HG03558 (cell line): Measurements from ENCODE around the gene OOSP2.
"Not testable (repeated sequence)": the region's sequence is repeated elsewhere in the genome, so short reads cannot be mapped to it uniquely, and the experiment has no call there.

Experiments used
- ATAC-seq: cut with Tn5 transposase; IDR thresholded peaks from one replicate; pipeline ENCODE4 v1.9.1; 2021; ENCODE audit warnings: moderate number of reproducible peaks; ENCODE audit not compliant: unreplicated experiment; ENCODE audit errors: extremely low read depth

Gene OOSP2

GRCh38 chr11:60040109-60040508 lies at the start of gene OOSP2:
Gene OOSP2 (plus strand): TSS chr11:60040409. CDS start chr11:60040460, 51 bp downstream.
- ATAC-seq, result no peak

DNA sequence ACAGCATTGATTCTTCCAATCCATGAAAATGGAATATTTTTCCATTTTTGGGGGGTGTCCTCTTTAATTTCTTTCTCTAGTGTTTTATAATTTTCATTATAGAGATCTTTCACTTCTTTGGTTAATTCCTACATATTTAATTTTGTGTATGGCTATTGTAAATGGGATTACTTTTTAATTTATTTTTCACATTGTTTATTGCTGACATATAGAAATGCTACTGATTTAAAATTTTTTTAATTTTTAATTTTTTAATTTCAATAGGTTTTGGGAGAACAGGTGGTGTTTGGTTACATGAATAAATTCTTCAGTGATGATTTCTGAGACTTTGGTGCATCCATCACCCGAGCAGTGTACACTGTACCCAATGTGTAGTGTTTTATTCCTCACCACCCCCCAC lies 49.8 kb upstream of the OOSP2 start:
- ATAC-seq, result no peak

DNA sequence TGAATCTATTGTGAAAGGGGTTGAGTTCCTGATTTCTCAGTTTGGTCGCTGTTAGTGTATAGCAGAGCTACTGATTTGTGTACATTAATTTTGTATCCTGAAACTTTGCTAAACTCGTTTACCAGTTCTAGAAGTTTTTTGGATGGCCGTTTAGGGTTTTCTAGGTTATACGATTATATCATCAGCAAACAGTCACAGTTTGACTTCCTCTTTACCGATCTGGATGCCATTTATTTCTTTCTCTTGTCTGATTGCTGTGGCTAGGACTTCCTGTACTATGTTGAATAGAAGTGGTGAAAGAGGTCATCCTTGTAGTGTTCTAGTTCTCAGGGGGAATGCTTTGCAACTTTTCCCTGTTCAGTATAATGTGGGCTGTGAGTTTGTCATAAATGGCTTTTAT lies 47.8 kb upstream of the OOSP2 start:
- ATAC-seq, result no peak

- ATAC-seq, result no peak
These were observed 42.4 kb upstream of the OOSP2 start for GRCh38 chr11:59997800-59998199.

DNA sequence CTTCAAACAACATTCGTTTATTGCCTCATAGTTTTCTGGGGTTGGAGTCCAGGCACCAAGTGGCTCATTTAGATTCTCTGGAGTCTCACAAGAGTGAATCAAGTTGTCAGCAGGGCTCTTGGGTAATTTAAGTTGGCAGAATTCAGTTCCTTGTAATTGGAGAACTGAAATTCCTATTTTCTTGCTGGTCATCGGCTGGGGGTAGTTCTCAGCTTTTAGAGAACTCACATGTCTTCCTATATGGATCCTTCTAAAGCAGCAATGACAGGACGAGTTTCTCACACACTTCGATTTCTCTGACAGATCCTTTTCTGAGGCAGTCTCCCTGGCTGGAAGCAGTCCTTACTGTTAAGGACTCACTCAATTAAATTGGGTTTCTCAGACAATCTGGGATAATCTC lies 40.5 kb upstream of the OOSP2 start:
- no peak for ATAC-seq

GRCh38 chr11:60003729-60004128 lies 36.5 kb upstream of the OOSP2 start:
- ATAC-seq, result no peak

GRCh38 chr11:60005360-60005759 lies 34.8 kb upstream of the OOSP2 start:
- ATAC-seq, result no peak

DNA sequence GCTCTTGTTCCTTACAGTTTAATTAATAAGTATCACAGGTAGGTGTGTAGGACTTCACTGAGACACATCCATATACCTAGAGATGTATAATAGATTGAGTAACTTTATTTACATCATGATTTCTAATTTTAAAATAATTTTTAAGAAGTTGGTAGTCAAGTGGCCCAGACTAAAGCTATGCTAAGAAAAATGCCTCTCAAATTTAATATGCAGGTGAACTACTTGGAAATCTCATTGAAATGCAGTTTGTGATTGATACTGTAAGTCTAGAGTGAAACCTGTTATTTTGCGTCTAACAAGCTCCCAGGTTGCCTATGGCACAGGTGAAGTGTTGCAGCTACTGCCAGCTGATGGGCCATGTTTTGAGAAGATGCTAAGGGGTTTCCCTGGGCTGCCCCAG lies 23.3 kb upstream of the OOSP2 start, which contains the start of gene OOSP4B:
Gene OOSP4B, plus strand, starts transcription at position 301 of the 400 bp plus-strand sequence.
- ATAC-seq, result no peak

DNA sequence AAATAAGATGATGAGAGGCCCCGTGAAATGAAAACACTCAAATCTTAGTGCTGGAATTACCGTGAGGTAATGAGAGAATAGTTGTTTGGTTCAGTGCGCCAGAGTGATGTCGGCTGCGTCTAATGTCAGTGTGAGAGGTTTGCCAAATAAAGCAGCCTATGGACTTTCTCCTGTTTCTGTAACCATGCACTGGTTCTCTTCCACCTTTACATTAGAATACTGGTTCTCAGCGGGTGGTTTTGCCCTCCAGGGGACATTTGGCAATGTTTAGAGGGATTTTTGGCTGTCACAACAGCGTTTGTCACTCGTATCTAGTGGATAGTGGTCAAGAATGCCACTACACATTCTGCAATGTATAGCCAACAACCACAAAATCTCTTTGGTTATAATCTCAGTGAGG lies 22.2 kb upstream of the OOSP2 start:
- no peak for ATAC-seq

DNA sequence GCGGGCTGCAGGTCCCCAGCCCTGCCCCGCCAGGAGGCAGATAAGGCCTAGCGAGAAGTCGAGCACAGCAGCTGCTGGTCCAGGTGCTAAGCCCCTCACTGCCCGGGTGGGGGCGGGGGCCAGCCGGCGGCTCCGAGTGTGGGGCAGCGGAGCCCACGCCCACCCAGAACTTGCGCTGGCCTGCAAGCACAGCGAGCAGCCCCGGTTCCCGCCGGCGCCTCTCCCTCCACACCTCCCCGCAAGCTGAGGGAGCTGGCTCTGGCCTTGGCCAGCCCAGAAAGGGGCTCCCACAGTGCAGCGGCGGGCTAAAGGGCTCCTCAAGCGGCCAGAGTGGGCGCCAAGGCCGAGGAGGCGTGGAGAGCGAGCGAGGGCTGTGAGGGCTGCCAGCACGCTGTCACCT lies 19.8 kb upstream of the OOSP2 start:
- not testable (repeated sequence) for ATAC-seq

DNA sequence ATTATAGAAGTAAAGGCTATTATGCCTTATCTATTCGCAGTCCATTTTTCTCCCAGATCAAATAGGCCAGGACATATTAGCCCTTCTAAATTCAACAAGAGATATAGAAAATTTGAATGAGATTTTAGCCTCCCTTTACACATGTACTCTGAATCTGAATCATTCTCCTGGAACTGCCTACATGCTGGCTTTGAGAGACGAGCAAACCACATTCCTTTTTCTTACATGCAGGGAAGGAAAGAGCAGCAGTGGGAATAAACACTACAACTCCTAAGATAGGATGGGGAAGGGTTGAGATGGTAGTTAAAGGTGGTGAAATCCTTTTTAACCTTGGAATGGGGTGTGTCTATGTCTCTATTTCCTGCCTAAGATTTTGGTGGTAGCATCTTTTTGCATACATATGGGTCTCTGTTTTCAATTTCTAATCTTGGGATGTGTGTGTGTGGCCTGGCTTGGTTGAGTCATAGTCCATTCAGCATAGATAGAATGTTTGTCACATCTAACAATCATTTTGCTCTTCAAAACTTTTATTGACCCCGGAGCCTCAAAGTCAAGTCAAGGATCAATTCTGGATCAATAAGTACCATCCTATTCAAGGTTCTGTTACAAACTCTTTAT lies 11.1 kb upstream of the OOSP2 start:
- ATAC-seq, result no peak

- not testable (repeated sequence) for ATAC-seq
These were observed 10.2 kb downstream of the OOSP2 start for GRCh38 chr11:60050422-60050821.

DNA sequence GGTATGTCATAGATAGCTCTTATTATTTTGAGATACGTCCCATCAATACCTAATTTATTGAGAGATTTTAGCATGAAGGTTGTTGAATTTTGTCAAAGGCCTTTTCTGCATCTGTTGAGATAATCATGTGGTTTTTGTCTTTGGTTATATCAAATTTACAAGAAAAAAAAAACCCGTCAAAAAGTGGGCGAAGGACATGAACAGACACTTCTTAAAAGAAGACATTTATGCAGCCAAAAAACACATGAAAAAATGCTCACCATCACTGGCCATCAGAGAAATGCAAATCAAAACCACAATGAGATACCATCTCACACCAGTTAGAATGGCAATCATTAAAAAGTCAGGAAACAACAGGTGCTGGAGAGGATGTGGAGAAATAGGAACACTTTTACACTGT lies 10.6 kb downstream of the OOSP2 start:
- ATAC-seq, result not testable (repeated sequence)

DNA sequence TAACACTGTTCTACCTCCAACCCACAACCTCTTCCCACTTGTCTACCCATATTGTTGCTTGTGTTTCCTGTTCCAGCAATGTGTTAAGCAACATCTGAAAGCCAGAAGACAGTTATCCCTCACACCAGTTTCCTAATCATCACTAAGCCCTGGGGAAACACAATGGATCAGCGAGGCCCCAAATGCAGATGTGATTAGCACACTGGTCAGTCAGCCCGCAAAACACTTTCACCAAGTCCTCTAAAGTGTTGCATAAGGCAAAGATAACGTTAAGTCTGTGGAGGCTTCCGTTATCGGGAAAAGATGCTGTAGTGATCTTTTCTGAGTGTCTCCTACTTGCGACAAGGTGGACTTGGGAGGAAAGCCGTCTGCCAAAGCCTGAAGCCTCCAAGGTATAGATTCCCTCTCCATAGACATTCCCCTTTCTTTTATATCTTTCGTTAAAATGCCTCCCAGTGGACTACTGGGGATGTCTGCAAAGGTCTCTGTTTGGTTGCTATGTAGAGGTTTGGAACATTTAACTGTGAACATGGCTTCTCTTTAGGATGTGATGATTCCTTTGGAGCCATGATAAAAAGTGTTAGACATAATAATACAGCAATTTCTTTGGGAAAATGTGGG lies 16.2 kb downstream of the OOSP2 start, which contains the start of gene MS4A3:
Gene MS4A3, plus strand, starts transcription at position 317 of the 621 bp plus-strand sequence. CDS start 4,496 bp downstream, outside the sequence.
- no peak for ATAC-seq

DNA sequence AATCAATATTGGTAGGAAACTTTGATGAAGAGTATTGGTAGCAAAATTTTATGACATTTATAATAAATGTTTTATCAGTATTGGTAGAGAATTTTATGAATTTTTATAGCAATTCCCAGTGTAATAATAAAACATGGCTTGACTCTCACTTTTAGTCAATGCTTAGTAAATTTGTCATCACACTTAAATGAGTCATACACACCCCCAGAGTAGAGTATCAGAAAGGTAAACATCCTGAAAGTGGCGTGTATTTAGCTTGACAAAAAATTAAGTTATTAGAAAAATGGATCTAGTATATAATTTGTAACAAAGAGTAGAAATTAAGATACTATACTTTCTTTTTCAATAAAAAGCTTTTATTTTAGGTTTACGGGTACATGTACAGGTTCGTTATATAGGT lies 18.8 kb downstream of the OOSP2 start:
- no peak for ATAC-seq

GRCh38 chr11:60059521-60060240 lies 19.5 kb downstream of the OOSP2 start:
- no peak for ATAC-seq

DNA sequence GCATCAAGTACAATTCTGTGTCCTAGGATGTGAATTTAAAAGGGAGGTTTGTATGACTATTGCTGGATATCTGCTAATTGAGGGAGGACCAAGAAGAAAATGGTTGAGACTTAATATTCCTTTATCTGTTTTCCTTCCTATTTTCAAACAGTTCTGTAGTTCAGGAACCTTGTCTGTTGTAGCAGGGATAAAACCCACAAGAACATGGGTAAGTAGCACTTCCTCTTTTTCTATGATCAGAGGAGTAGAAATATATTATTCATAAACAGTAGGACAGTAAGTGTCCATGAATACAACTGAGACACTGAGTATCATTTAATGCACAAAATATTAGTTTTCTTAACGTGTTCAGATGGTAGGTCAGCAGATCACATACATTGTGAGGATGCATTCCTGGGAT lies 23.9 kb downstream of the OOSP2 start:
- no peak for ATAC-seq

DNA sequence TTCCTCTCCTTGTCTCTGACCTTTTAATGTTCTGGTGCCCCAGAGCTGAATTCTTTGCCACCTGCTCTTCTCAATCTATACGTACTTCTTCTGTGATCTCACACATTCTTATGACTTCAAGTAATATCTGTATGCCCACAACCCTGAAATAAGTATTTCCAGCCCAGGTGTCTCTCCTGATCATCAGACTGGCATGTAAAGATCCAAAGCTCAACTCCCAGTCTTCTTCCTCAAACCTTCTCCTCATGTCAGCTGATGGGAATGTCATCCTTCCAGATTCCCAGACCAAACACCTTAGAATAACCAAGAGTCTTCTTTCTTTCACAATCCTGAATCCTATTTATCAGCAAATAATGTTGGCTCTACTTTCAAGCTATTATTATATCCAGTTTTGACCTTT lies 25.6 kb downstream of the OOSP2 start:
- no peak for ATAC-seq

DNA sequence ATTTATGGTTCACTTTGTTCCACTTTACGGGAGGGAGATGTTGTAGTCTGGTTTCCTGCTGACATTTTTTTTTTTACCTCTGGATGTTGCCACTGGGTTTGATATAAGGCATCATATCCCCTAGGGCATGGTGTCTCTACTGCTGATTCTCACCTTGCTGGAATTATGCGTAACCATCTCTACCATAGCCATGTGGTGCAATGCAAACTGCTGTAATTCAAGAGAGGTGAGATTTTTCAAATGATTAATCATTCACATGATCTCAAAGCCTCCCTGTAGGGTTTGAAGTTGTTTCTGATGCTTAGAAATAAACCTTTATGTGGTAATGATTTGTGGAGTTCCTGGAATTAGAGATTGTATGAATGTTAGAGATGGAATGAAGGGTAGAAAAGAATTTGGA lies 29.2 kb downstream of the OOSP2 start:
- ATAC-seq, result no peak

- ATAC-seq, result not testable (repeated sequence)
These were observed 31.4 kb downstream of the OOSP2 start for GRCh38 chr11:60071644-60072043.

DNA sequence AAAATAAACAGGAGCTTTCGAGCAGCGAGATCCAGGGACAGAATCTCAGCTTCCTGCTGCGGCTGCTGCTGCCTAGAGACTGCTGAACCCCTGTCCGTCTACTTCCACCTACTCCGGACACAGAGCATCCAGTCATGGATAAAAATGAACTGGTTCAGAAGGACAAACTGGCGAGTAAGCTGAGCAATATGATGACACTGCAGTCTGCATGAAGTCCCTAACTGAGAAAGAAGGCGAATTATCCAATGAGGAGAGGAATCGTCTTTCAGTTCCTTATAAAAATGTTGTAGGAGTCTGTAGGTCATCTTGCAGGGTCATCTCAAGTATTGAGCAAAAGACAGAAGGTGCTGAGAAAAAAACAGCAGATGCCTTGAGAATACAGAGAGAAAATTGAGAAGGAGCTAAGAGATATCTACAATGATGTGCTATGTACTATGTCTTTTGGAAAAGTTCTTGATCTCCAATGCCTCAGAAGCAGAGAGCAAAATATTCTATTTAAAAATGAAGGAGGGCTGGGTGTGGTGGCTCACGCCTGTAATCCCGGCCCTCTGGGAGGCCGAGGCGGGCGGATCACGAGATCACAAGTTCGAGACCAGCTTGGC lies 37.1 kb downstream of the OOSP2 start:
- ATAC-seq, result no peak
